Measurements from ENCODE around the gene PDZD8.

DNA sequence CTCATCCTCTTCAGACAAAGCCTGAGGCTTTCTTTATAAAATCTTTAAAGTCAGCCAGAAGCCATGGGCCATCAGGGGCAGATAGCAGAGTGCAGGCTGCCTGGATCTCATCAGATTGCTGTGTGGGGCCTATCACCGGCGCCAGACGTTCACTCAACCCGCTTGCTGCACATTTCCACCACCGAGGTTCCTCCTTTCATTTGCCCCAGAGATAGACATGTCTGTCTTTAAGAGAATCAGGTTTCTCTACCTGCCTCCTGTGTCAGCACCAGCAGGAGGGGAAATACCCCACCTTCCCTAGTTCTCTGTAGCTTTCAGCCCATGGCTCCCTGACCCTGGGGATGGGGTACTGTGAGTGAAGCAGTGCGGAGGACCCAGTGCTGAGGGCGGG lies 112.3 kb downstream of the PDZD8 start:
- TF ChIP-seq, protein P1, sequence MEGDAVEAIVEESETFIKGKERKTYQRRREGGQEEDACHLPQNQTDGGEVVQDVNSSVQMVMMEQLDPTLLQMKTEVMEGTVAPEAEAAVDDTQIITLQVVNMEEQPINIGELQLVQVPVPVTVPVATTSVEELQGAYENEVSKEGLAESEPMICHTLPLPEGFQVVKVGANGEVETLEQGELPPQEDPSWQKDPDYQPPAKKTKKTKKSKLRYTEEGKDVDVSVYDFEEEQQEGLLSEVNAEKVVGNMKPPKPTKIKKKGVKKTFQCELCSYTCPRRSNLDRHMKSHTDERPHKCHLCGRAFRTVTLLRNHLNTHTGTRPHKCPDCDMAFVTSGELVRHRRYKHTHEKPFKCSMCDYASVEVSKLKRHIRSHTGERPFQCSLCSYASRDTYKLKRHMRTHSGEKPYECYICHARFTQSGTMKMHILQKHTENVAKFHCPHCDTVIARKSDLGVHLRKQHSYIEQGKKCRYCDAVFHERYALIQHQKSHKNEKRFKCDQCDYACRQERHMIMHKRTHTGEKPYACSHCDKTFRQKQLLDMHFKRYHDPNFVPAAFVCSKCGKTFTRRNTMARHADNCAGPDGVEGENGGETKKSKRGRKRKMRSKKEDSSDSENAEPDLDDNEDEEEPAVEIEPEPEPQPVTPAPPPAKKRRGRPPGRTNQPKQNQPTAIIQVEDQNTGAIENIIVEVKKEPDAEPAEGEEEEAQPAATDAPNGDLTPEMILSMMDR (IDR thresholded peaks at IDR 0.05), result no peak
- TF ChIP-seq POLR2AphosphoS5 (IDR thresholded peaks at IDR 0.05) (no peak), POLR2A (IDR thresholded peaks at IDR 0.05) (no peak)

All from prostate gland (tissue), 2 donors.